ENCODE results near the gene PRKD1. TPM values are rescaled to one million over a fixed set of nuclear protein-coding genes. Genes with fewer than 3 reads are reported as not detected.

The PRKD1 gene
- total RNA-seq, 1 experiment from 2014 or later, result 2.7 TPM

DNA sequence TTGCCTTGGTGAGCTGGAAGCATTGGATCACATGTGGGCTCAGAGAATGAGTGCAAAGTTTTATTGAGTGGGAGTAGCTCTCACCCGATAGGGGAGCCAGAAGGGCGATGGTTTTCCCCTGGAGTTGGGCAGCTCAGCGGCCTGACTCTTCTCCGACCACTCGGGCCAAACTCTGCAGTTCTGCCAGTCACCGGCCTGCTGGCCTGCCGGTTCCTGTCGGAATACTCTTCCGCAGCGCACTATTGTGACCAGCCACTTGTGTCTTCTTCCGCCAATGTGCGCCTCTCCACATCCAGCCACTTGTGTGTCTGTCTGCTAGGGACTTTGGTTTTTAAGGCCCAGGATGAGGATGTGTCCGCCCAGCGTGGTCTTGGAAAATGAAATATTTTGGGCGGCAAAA lies 43.5 kb upstream of the PRKD1 start:
- Histone ChIP-seq H3T11ph (ENCODE audit: low read length) (no peak overlapping the region), H2BK5ac (ENCODE audit: insufficient read length, low read length) (no peak overlapping the region), H3K56ac (ENCODE audit: insufficient read length, low read depth, low read length) (no peak overlapping the region), H3K27ac (ENCODE audit: insufficient read length, low read depth, low read length) (no peak overlapping the region), H3K23me2 (ENCODE audit: insufficient read length, low read depth, low read length, poor library complexity, severe bottlenecking) (no peaks in the 10 kb centered on the region), H2AK5ac (ENCODE audit: insufficient read length, low read length) (no peak overlapping the region), H3K4me1 (ENCODE audit: insufficient read depth, low read length) (no peaks in the 10 kb centered on the region), H4K5ac (ENCODE audit: insufficient read length, low read depth, low read length) (no peak overlapping the region), H3K4me2 (ENCODE audit: insufficient read depth, insufficient read length, low read length) (no peak overlapping the region), H3K9ac (ENCODE audit: extremely low read depth, insufficient read length, low read length) (no peak overlapping the region), H3K4ac (ENCODE audit: low read depth, low read length) (no peak overlapping the region), H2AFZ (ENCODE audit: low read length) (no peak overlapping the region), H2BK120ac (ENCODE audit: low read depth, low read length, poor library complexity, severe bottlenecking) (no peak overlapping the region), H3K79me2 (ENCODE audit: insufficient read depth, low read length) (no peaks in the 10 kb centered on the region), H3K18ac (ENCODE audit: insufficient read length, low read depth, low read length) (no peak overlapping the region), H3K14ac (ENCODE audit: insufficient read depth, low read length) (no peak overlapping the region), H4K20me1 (ENCODE audit: control insufficient read depth, insufficient read depth, insufficient read length) (no peaks in the 10 kb centered on the region), H4K8ac (replicated peaks; ENCODE audit: insufficient read length, low read depth, low read length) (no peak overlapping the region), H3K27me3 (ENCODE audit: insufficient read depth, low read length) (no peaks in the 10 kb centered on the region), H2BK15ac (ENCODE audit: low read depth, low read length) (no peak overlapping the region), H2BK12ac (ENCODE audit: insufficient read length, low read depth, low read length) (no peak overlapping the region), H3K79me1 (ENCODE audit: insufficient read depth, low read depth, low read length, poor library complexity, severe bottlenecking) (no peaks in the 10 kb centered on the region), H2BK20ac (ENCODE audit: low read depth, low read length, poor library complexity, severe bottlenecking) (no peak overlapping the region), H3K23ac (ENCODE audit: insufficient read length, low read depth, low read length) (no peak overlapping the region), H3K9me3 (ENCODE audit: control insufficient read depth, low read depth, low read length) (no peaks in the 10 kb centered on the region), H4K91ac (ENCODE audit: insufficient read length, low read depth, low read length) (no peak overlapping the region)
- no peak for DNase-seq
- Mint-ChIP-seq H3K9me3 (peaks cover 2 to 7% of the 10 kb centered on the region in 2 experiments; a peak in 3 of 5 replicates), H3K4me3 (no peak overlapping the region), H3K27ac (no peak overlapping the region), H3K4me1 (no peaks in the 10 kb centered on the region), H3K36me3 (ENCODE audit: insufficient read depth in 1 of 3, low read depth in 3 of 3) (no peaks in the 10 kb centered on the region), H3K27me3 (ENCODE audit: low read depth) (peaks cover 3% of the 10 kb centered on the region; the same call in 1 of the 2 replicates)
- TF ChIP-seq, protein P1, sequence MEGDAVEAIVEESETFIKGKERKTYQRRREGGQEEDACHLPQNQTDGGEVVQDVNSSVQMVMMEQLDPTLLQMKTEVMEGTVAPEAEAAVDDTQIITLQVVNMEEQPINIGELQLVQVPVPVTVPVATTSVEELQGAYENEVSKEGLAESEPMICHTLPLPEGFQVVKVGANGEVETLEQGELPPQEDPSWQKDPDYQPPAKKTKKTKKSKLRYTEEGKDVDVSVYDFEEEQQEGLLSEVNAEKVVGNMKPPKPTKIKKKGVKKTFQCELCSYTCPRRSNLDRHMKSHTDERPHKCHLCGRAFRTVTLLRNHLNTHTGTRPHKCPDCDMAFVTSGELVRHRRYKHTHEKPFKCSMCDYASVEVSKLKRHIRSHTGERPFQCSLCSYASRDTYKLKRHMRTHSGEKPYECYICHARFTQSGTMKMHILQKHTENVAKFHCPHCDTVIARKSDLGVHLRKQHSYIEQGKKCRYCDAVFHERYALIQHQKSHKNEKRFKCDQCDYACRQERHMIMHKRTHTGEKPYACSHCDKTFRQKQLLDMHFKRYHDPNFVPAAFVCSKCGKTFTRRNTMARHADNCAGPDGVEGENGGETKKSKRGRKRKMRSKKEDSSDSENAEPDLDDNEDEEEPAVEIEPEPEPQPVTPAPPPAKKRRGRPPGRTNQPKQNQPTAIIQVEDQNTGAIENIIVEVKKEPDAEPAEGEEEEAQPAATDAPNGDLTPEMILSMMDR (conservative IDR thresholded peaks at IDR 0.05), result no peak
- WGBS (ENCODE audit: extremely low coverage, insufficient read length, low lambda C conversion rate), result no CpG with 5 or more reads among the region's 15 CpGs
